IMR-90 (cell line): Measurements from ENCODE around the gene UBE2E2. TPM values are rescaled to one million over a fixed set of nuclear protein-coding genes. Genes with fewer than 3 reads are reported as not detected.
A peak's percentile ranks its signal among the peaks of the same experiment; 100 is the strongest.

ENCODE experiments used
- ATAC-seq: fragments of 200-7000 bp; cut with Tn5 transposase; 2 replicates; pipeline ENCODE4 v1.9.1; 2020; ENCODE audit warnings: low read depth, mild to moderate bottlenecking, moderate library complexity
- BruUV-seq: library from RNA; stranded (reverse); fragments of 400-500 nt; replicated peaks from 2 replicates; lab custom pipeline; 2021; lab: Mats Ljungman, UMichigan
- CTCF ChIA-PET: fragments of 300-600 bp; formaldehyde crosslinking; extraction: SDS; loops from one replicate; lab custom pipeline; 2021; ENCODE audit warnings: antibody characterized with exemption; lab: Yijun Ruan, JAX
- POLR2A ChIA-PET: fragments of 300-600 bp; sonication (Branson Sonifier 250); formaldehyde crosslinking; loops from one replicate; lab custom pipeline; 2022; ENCODE audit warnings: antibody characterized with exemption; ENCODE audit not compliant: unreplicated experiment; lab: Charles Lee
- DNase-seq: peaks from one replicate; pipeline ENCODE4 v3.0.0; 2013
- H2AFZ ChIP-seq: replicated peaks from 2 replicates; pipeline ENCODE3; 2013; ENCODE audit warnings: low read length, mild to moderate bottlenecking; ENCODE audit not compliant: poor library complexity
- H2AK5ac ChIP-seq: 2 replicates; pipeline ENCODE4 v1.6.1; 2013; ENCODE audit warnings: low read depth, low read length, inconsistent platforms
- H2AK9ac ChIP-seq: replicated peaks from 2 replicates; pipeline ENCODE3; 2013; ENCODE audit warnings: mild to moderate bottlenecking, low read depth, low read length, moderate library complexity; ENCODE audit not compliant: poor library complexity
- H2BK120ac ChIP-seq: 2 replicates; pipeline ENCODE4 v1.6.1; 2013; ENCODE audit warnings: low read depth, low read length, inconsistent platforms
- H2BK15ac ChIP-seq: 3 replicates; pipeline ENCODE4 v1.6.1; 2013; ENCODE audit warnings: low read depth, low read length, inconsistent platforms
- H2BK20ac ChIP-seq: 2 replicates; pipeline ENCODE4 v1.6.1; 2013; ENCODE audit warnings: low read depth, mild to moderate bottlenecking, inconsistent platforms, low read length, moderate library complexity
- H2BK5ac ChIP-seq: 2 replicates; pipeline ENCODE4 v1.6.1; 2013; ENCODE audit warnings: mild to moderate bottlenecking, low read depth, low read length, inconsistent platforms; ENCODE audit not compliant: poor library complexity, severe bottlenecking
- H3K14ac ChIP-seq: replicated peaks from 2 replicates; pipeline ENCODE4 v1.6.1; 2013; ENCODE audit warnings: low read depth, low read length, inconsistent platforms
- H3K18ac ChIP-seq: 2 replicates; pipeline ENCODE4 v1.6.1; 2013; ENCODE audit warnings: low read depth, low read length, control low read depth
- H3K23ac ChIP-seq: 2 replicates; pipeline ENCODE4 v1.6.1; 2013; ENCODE audit warnings: low read depth, low read length, inconsistent platforms
- H3K27ac ChIP-seq: 2 replicates; pipeline ENCODE4 v1.5.1; 2013; ENCODE audit warnings: mild to moderate bottlenecking, control low read depth, low read length; ENCODE audit not compliant: insufficient read depth
- H3K27me3 ChIP-seq: 2 replicates; pipeline ENCODE4 v1.6.1; 2013; ENCODE audit warnings: low read length; ENCODE audit not compliant: control insufficient read depth, insufficient read depth
- H3K36me3 ChIP-seq: 2 replicates; pipeline ENCODE4 v1.6.1; 2013; ENCODE audit warnings: low read length, mixed read lengths; ENCODE audit not compliant: control insufficient read depth, insufficient read depth
- H3K4ac ChIP-seq: 2 replicates; pipeline ENCODE4 v1.6.1; 2013; ENCODE audit warnings: low read depth, low read length, inconsistent platforms
- H3K4me1 ChIP-seq: 2 replicates; pipeline ENCODE4 v1.6.1; 2013; ENCODE audit warnings: low read length, mixed read lengths; ENCODE audit not compliant: control insufficient read depth, insufficient read depth
- H3K4me2 ChIP-seq: 2 replicates; pipeline ENCODE4 v1.6.1; 2013; ENCODE audit warnings: low read depth, mild to moderate bottlenecking, control low read depth, low read length, moderate library complexity
- H3K4me3 ChIP-seq: 2 replicates; pipeline ENCODE4 v1.5.1; 2013; ENCODE audit warnings: low read depth, mild to moderate bottlenecking, control low read depth, low read length, moderate library complexity; ENCODE audit not compliant: insufficient read depth
- H3K56ac ChIP-seq: 2 replicates; pipeline ENCODE4 v1.6.1; 2013; ENCODE audit warnings: low read length, inconsistent platforms; ENCODE audit not compliant: insufficient read depth; ENCODE audit errors: extremely low read depth
- H3K79me1 ChIP-seq, 2 experiments: 2 replicates each; pipeline ENCODE4 v1.6.1; 2013; ENCODE audit warnings: low read length in 2 of 2, inconsistent platforms in 1 of 2, low read depth in 1 of 2
- H3K9ac ChIP-seq: 2 replicates; pipeline ENCODE4 v1.6.1; 2013; ENCODE audit warnings: low read depth, low read length, control low read depth
- H3K9me1 ChIP-seq: 2 replicates; pipeline ENCODE4 v1.6.1; 2013; ENCODE audit warnings: low read length, inconsistent platforms; ENCODE audit not compliant: insufficient read depth
- H3K9me3 ChIP-seq: 2 replicates; pipeline ENCODE4 v1.6.1; 2013; ENCODE audit warnings: low read length; ENCODE audit not compliant: control insufficient read depth, insufficient read depth
- H4K20me1 ChIP-seq: 2 replicates; pipeline ENCODE4 v1.6.1; 2013; ENCODE audit warnings: low read length, inconsistent platforms; ENCODE audit not compliant: insufficient read depth
- H4K5ac ChIP-seq: 2 replicates; pipeline ENCODE4 v1.6.1; 2013; ENCODE audit warnings: mild to moderate bottlenecking, low read depth, low read length, control low read depth
- H4K8ac ChIP-seq, 2 experiments: 2 replicates each; pipeline ENCODE4 v1.6.1; 2013; ENCODE audit warnings: low read depth in 2 of 2, low read length in 2 of 2, control low read depth in 1 of 2, inconsistent platforms in 1 of 2
- H4K91ac ChIP-seq: 2 replicates; pipeline ENCODE4 v1.6.1; 2013; ENCODE audit warnings: low read depth, low read length, inconsistent platforms; ENCODE audit not compliant: insufficient read depth
- BHLHE40 ChIP-seq: fragments of 150-350 bp; IDR thresholded peaks from 2 replicates; pipeline ENCODE4 v1.6.1; 2016; ENCODE audit warnings: mild to moderate bottlenecking, low read depth, low read length
- CEBPB ChIP-seq: IDR thresholded peaks from 2 replicates; pipeline ENCODE4 v1.6.1; 2012; ENCODE audit warnings: low read depth, low read length, improper control_type of control experiment
- CHD1 ChIP-seq: IDR thresholded peaks from 2 replicates; pipeline ENCODE4 v1.6.1; 2012; ENCODE audit warnings: low read depth, low read length, improper control_type of control experiment
- CTCF ChIP-seq: conservative IDR thresholded peaks from 2 replicates; pipeline ENCODE4 v1.5.1; 2012; ENCODE audit warnings: mild to moderate bottlenecking, low read depth, low read length, improper control_type of control experiment
- ELK1 ChIP-seq: fragments of 150-350 bp; IDR thresholded peaks from 2 replicates; pipeline ENCODE4 v1.6.1; 2016; ENCODE audit warnings: low read depth, mild to moderate bottlenecking, low read length, moderate library complexity, borderline replicate concordance
- FOS ChIP-seq: fragments of 150-350 bp; IDR thresholded peaks from 2 replicates; pipeline ENCODE4 v1.6.1; 2016; ENCODE audit warnings: low read depth, low read length
- MAFK ChIP-seq: IDR thresholded peaks from 2 replicates; pipeline ENCODE4 v1.6.1; 2012; ENCODE audit warnings: low read depth, low read length, improper control_type of control experiment
- MAZ ChIP-seq: IDR thresholded peaks from 2 replicates; pipeline ENCODE4 v1.6.1; 2012; ENCODE audit warnings: low read depth, mild to moderate bottlenecking, low read length, improper control_type of control experiment, moderate library complexity, borderline replicate concordance
- MXI1 ChIP-seq: IDR thresholded peaks from 2 replicates; pipeline ENCODE4 v1.6.1; 2012; ENCODE audit warnings: low read depth, mild to moderate bottlenecking, low read length, moderate library complexity, borderline replicate concordance
- NFE2L2 ChIP-seq: fragments of 150-350 bp; IDR thresholded peaks from 2 replicates; pipeline ENCODE4 v1.6.1; 2016; ENCODE audit warnings: low read depth, mild to moderate bottlenecking, low read length
- POLR2A ChIP-seq: IDR thresholded peaks from 2 replicates; pipeline ENCODE4 v1.6.1; 2012; ENCODE audit warnings: mild to moderate bottlenecking, low read depth, low read length
- RAD21 ChIP-seq: IDR thresholded peaks from 2 replicates; pipeline ENCODE4 v1.6.1; 2012; ENCODE audit warnings: low read length, improper control_type of control experiment
- RCOR1 ChIP-seq: IDR thresholded peaks from 2 replicates; pipeline ENCODE4 v1.6.1; 2012; ENCODE audit warnings: mild to moderate bottlenecking, low read length, improper control_type of control experiment; ENCODE audit not compliant: insufficient replicate concordance
- RFX5 ChIP-seq: IDR thresholded peaks from 2 replicates; pipeline ENCODE4 v1.8.0; 2012; ENCODE audit warnings: low read depth, mild to moderate bottlenecking, low read length, moderate library complexity
- SMC3 ChIP-seq: fragments of 150-350 bp; IDR thresholded peaks from 2 replicates; pipeline ENCODE4 v1.6.1; 2016; ENCODE audit warnings: low read depth, mild to moderate bottlenecking, antibody characterized with exemption, low read length, moderate library complexity
- USF2 ChIP-seq: fragments of 150-350 bp; IDR thresholded peaks from 2 replicates; pipeline ENCODE4 v1.6.1; 2017; ENCODE audit warnings: mild to moderate bottlenecking, antibody characterized with exemption, low read length, low read depth
- WGBS, 2 experiments: methylation state at CpG; one replicate each; pipeline versions ENCODE4 v1.1.5 to v1.1.7; 2013; ENCODE audit warnings: missing lambda C conversion rate in 2 of 2; ENCODE audit not compliant: insufficient read length in 1 of 2; ENCODE audit errors: extremely low coverage in 2 of 2; 5-methylcytosine and 5-hydroxymethylcytosine counted together
- dilution Hi-C: fragments of 300-500 bp; cut with HindIII; formaldehyde crosslinking; loops from one replicate; pipeline ENCODE4 v1.14.3; 2018; ENCODE audit warnings: low sequenced_read_pairs; ENCODE audit not compliant: unreplicated experiment
- in situ Hi-C: fragments of 300-500 bp; cut with MboI; formaldehyde crosslinking; loops from 3 replicates; pipeline ENCODE4 v1.14.3; 2019; ENCODE audit warnings: low sequenced_read_pairs, inconsistent platforms, mixed read lengths
- intact Hi-C: fragments of 100-400 bp; cut with micrococcal nuclease; formaldehyde crosslinking; loops from 2 replicates; pipeline ENCODE4 v1.10.0; 2022
- polyA plus RNA-seq, 3 experiments: library from polyadenylated mRNA; depleted of rRNA; stranded (reverse); fragments of >200 nt; gene quantifications; 2 replicates each; pipeline ENCODE4 v1.2.3, GENCODE V29; 2012; ENCODE audit warnings: low replicate concordance in 1 of 3
- total RNA-seq: library from RNA; depleted of rRNA; stranded (reverse); fragments of >200 nt; gene quantifications from 2 replicates; pipeline ENCODE4 v1.2.3, GENCODE V29; 2012

UBE2E2 gene
- total and polyA plus RNA-seq, 2 of the 4 experiments (the other 2 are of a cell fraction), result 18.6 to 32.7 TPM

DNA sequence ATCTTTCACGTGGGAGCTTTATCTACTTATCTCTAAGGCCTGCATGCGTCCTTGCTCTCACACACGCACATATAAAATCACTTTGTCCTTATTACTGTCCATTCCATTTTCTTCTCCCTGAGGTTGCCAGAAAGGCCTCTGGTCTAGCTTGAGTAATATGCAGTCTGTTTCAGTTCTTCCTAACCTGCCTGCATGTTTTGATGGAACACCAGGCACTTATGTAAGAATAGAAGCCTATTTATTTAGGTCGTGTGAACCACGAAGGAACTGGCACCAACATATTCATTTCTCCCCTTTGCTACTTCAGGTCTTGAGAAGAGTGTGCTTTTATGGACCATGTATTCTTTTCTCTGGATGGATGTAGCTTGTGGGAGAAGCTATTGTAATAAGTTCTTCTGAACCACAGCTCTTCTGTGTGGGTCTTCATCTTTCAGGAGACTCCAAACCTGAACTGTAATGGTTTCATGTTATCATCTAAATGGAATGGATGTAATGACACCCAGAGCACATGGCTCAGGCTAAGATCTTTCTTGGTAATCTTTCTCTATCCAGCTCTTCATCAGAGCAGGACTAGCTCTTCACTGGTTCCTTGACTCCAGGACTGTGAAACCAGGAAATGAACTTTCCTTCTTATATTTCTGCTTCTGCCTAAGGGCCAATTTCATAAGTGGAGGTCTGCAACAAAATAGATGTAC is 53.8 kb downstream of the UBE2E2 start:
- intact Hi-C loops, result no loop called here

More for the DNA sequence above, 53.8 kb downstream of the UBE2E2 start:
- Histone ChIP-seq H3K27me3 (no peaks in the 10 kb centered on the region), H3K4ac (no peak overlapping the region), H2BK15ac (no peak overlapping the region), H3K4me2 (peak overlapping the region; percentile 21; the same call in 1 of the 2 replicates), H2BK120ac (no peak overlapping the region), H3K36me3 (no peaks in the 10 kb centered on the region), H3K79me1 (peaks cover 9 to 15% of the 10 kb centered on the region in 2 experiments), H3K14ac (no peak overlapping the region), H3K9ac (no peak overlapping the region), H2BK20ac (no peak overlapping the region), H3K56ac (no peak overlapping the region), H3K4me3 (no peak overlapping the region), H3K27ac (no peak overlapping the region), H4K8ac (no peak overlapping the region), H2AK5ac (no peak overlapping the region), H3K9me1 (peaks cover 5% of the 10 kb centered on the region; the same call in 1 of the 2 replicates), H3K23ac (no peak overlapping the region), H4K91ac (no peak overlapping the region), H3K4me1 (no peaks in the 10 kb centered on the region; the same call in 1 of the 2 replicates), H4K20me1 (no peaks in the 10 kb centered on the region), H2BK5ac (no peak overlapping the region), H3K9me3 (no peaks in the 10 kb centered on the region), H3K18ac (no peak overlapping the region), H2AFZ (no peak overlapping the region), H4K5ac (no peak overlapping the region), H2AK9ac (no peak overlapping the region)
- CTCF ChIA-PET, result no interaction called here
- POLR2A ChIA-PET, result no interaction called here
- dilution Hi-C loops (no loop called here), in situ Hi-C loops (no loop called here)
- ATAC-seq, result no peak
- no peak for TF ChIP-seq FOS
- TF ChIP-seq MXI1, result no peak
- TF ChIP-seq RCOR1, result no peak
- TF ChIP-seq RFX5, result no peak
- TF ChIP-seq BHLHE40, result no peak
- no peak for TF ChIP-seq MAFK
- TF ChIP-seq MAZ, result no peak
- no peak for TF ChIP-seq RAD21
- no peak for TF ChIP-seq CEBPB
- no peak for TF ChIP-seq CTCF
- TF ChIP-seq NFE2L2, result no peak
- no peak for TF ChIP-seq SMC3
- TF ChIP-seq CHD1, result no peak
- TF ChIP-seq POLR2A, result no peak
- no peak for TF ChIP-seq ELK1
- TF ChIP-seq USF2, result no peak
- no peak for DNase-seq
- no TSS peak for BruUV-seq
- WGBS, 2 experiments, result 100% methylated on average over 2 of the region's 5 CpGs; no CpG with 5 or more reads in 1 of the 2 experiments
